ENCODE data around the gene SHQ1. TPM values are rescaled to one million over a fixed set of nuclear protein-coding genes. Genes with fewer than 3 reads are reported as not detected.
"Not testable (repeated sequence)": the region's sequence is repeated elsewhere in the genome, so short reads cannot be mapped to it uniquely, and the experiment has no call there.

SHQ1 gene
- total RNA-seq, 1 donor from 2014 or later: 19.6 TPM

DNA sequence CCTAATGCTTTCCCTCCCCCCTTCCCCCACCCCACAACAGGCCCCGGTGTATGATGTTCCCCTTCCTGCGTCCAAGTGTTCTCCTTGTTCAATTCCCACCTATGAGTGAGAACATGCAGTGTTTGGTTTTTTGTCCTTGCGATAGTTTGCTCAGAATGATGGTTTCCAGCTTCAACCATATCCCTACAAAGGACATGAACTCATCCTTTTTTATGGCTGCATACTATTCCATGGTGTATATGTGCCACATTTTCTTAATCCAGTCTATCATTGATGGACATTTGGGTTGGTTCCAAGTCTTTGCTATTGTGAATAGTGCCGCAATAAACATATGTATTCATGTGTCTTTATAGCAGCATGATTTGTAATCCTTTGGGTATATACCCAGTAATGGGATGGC lies 137.8 kb downstream of the SHQ1 start:
- DNase-seq: not testable (repeated sequence)

DNA sequence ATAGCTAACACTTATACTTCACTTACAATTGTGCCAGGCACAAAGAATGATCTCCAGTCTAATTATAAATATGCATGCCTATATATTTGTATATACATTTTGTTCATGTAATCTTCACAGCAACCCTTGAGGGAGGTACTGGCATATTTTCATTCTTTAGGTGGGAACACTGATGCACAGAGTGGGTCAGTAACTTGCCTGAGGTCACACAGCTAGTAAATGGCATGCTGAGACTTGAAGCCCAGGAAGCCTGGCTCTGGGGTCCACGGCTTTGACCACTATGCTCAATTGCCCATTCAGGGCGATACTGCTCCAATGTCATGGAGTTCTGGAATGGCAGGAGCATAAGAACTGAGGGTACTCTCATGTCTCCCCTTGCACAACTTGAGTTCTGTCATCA lies 139.8 kb downstream of the SHQ1 start:
- DNase-seq: no peak

DNA sequence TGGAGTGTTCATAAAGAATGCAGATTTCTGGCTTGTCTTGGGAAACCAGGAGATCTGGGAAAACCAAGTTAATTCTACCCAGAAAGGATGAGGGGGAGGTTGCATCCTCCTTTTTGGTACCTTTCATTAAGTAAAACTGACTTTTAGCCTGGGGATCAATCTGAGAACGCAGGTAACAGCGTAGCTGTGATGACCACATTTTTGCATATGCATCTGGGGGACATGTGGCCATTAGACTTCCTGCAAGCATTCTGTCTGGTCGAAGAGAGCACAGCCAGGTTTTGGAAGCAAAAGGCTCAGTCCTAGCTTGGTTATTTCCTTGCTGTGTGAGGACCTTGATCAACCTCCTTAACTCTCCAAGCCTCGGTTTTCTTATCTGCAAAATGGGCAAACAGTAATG lies 145.2 kb downstream of the SHQ1 start:
- DNase-seq: no peak

DNA sequence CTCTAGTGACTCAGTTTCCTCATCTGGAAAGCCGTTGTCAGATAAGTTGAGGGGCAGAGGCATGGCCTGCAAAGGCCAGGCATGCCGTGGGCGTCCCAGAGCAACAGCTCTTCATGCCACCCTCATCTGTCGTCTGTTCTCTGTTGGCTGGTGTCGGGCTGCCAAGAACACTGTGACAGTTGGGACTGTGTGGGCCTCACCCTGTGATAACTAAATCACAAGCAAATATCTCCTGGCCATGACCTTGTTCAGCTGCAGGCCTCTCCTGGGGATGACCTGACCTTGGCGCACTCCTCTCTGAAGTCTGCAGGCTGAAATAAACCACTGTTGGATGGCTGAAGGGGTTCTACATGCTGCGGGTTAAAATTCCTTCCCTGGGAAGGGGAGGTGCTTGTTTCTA lies 145.9 kb downstream of the SHQ1 start:
- no peak for DNase-seq

DNA sequence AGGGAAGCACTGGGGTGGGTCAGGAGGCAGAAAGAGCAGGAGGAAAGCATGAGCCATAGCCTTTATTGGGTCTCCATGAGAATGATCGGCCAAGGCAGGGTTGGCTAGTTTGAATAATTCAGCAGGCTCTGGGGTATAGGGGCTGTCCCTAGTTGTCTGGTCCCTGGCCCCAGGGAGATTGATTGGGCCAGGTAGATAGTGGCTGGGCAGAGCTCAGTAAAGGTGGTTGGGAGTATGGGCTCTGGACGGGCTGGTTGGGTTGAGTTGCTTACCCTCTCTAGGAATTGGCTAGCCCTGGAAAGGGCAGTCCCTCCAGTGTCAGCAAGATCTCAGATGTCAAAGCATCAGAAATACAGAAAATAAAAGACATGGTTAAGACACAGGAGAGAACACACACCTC lies 148.1 kb downstream of the SHQ1 start:
- no peak for DNase-seq

DNA sequence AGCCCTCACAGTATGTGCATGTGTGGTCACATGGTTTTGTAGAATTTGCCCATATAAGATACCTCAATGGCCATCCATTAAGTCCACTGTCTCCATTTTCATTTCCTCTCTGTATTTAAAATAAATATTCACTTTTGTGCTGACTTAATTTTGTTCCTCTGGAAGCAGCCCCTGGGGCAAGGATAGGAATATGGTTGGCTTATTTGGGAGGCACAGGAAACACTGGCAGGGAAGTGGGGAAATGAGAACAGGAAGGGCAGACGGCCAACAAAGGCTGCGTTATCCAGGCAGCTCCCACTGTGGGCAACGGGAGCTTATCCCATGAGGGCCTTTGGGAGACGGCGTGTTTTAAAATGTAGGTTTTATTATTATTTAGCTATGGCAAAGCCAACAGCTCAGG lies 148.6 kb downstream of the SHQ1 start:
- DNase-seq: peak; percentile 10

Other genes with a start within 250 kb of the SHQ1 start
- gene GXYLT2, start 39.6 kb upstream of the SHQ1 start, total RNA-seq: under 0.01 and 0.09 TPM in 2 replicates
- gene PPP4R2, start 148.4 kb upstream of the SHQ1 start, total RNA-seq: 73.9 and 91.4 TPM in 2 replicates
- 5.2 and 9.7 TPM in 2 replicates for gene EBLN2, start 213.2 kb upstream of the SHQ1 start, total RNA-seq

All from dermis blood vessel endothelial cell (primary cell).